A549 (cell line): Measurements from ENCODE around the gene CRK. TPM values are rescaled to one million over a fixed set of nuclear protein-coding genes. Genes with fewer than 3 reads are reported as not detected.
"Not testable (repeated sequence)": the region's sequence is repeated elsewhere in the genome, so short reads cannot be mapped to it uniquely, and the experiment has no call there.

Experiments used
- ATAC-seq, 2 experiments: fragments of 200-7000 bp in 1 of 2; fragments of >200 bp in 1 of 2; cut with Nextera tagmentation in 1 of 2; cut with Tn5 transposase in 1 of 2; 3 replicates each; pipeline versions ENCODE4 v1.8.0 to v1.9.1; 2018 to 2020; ENCODE audit warnings: mild to moderate bottlenecking in 1 of 2, moderate library complexity in 1 of 2
- CTCF ChIA-PET: fragments of 300-600 bp; sonication (Branson Sonifier 250); formaldehyde crosslinking; extraction: SDS; loops from one replicate; lab custom pipeline; 2021; ENCODE audit warnings: antibody characterized with exemption, inconsistent platforms; lab: Yijun Ruan, JAX
- POLR2A ChIA-PET: fragments of 350-600 bp; formaldehyde crosslinking; extraction: SDS; loops from one replicate; lab custom pipeline; 2021; ENCODE audit warnings: antibody characterized with exemption, inconsistent platforms; lab: Yijun Ruan, JAX
- DNase-seq, 2 experiments: peaks; one replicate each; pipeline versions ENCODE4 v3.0.0 to v3.0.0-alpha.2; 2011 to 2016; ENCODE audit warnings: low read depth in 1 of 2, low spot score in 1 of 2
- FAIRE-seq: peaks from 2 replicates; lab custom pipeline; 2011; peaks lifted over from hg19 to GRCh38; lab: Jason Lieb, UNC
- H3K27ac ChIP-seq, 2 experiments: fragments of >200 bp; sonication (Bioruptor Twin); formaldehyde crosslinking; 3 replicates each; pipeline ENCODE4 v1.5.1; 2016 to 2017
- H3K4me1 ChIP-seq: fragments of >200 bp; sonication (Bioruptor Twin); formaldehyde crosslinking; 3 replicates; pipeline ENCODE4 v1.6.1; 2016
- H3K4me2 ChIP-seq: fragments of >200 bp; sonication (Bioruptor Twin); formaldehyde crosslinking; 3 replicates; pipeline ENCODE4 v1.6.1; 2016
- H3K4me3 ChIP-seq: fragments of >200 bp; sonication (Bioruptor Twin); formaldehyde crosslinking; 3 replicates; pipeline ENCODE4 v1.5.1; 2016
- H3K9me3 ChIP-seq: fragments of >200 bp; sonication (Bioruptor Twin); formaldehyde crosslinking; 3 replicates; pipeline ENCODE4 v1.6.1; 2016
- BHLHE40 ChIP-seq: IDR thresholded peaks from 2 replicates; pipeline ENCODE4 v1.6.1; 2012; ENCODE audit warnings: low read depth, low read length, inconsistent platforms
- FOSB ChIP-seq: fragments of 250-450 bp; sonication (Bioruptor Pico); IDR thresholded peaks from 2 replicates; pipeline ENCODE4 v1.5.0; 2020; ENCODE audit warnings: mild to moderate bottlenecking, moderate library complexity
- FOSL2 ChIP-seq, 2 experiments: fragments of 450-650 bp in 1 of 2; fragments of >200 bp in 1 of 2; sonication (Bioruptor Twin) in 1 of 2; formaldehyde crosslinking; IDR thresholded peaks; 2 replicates each; pipeline versions ENCODE4 v1.5.0 to v1.6.1; 2016 to 2020; ENCODE audit warnings: mild to moderate bottlenecking in 1 of 2, moderate library complexity in 1 of 2
- HOXA7 ChIP-seq: fragments of 250-450 bp; sonication (Bioruptor Pico); IDR thresholded peaks from 2 replicates; pipeline ENCODE4 v1.5.0; 2020; ENCODE audit warnings: mild to moderate bottlenecking, moderate library complexity
- HOXB13 ChIP-seq: fragments of 250-450 bp; sonication (Bioruptor Pico); IDR thresholded peaks from 2 replicates; pipeline ENCODE4 v1.5.0; 2020; ENCODE audit warnings: low read depth, mild to moderate bottlenecking, moderate library complexity
- HOXB5 ChIP-seq: fragments of 250-450 bp; sonication (Bioruptor Pico); IDR thresholded peaks from 2 replicates; pipeline ENCODE4 v1.5.0; 2020; ENCODE audit warnings: mild to moderate bottlenecking, moderate library complexity
- JUNB ChIP-seq: fragments of >200 bp; sonication (Bioruptor Twin); formaldehyde crosslinking; IDR thresholded peaks from 2 replicates; pipeline ENCODE4 v1.6.1; 2016
- KDM1A ChIP-seq: fragments of 200-600 bp; sonication (generic); IDR thresholded peaks from 2 replicates; pipeline ENCODE4 v1.6.1; 2016; ENCODE audit warnings: low read depth, mild to moderate bottlenecking
- KDM5A ChIP-seq: fragments of 200-600 bp; sonication (generic); IDR thresholded peaks from 2 replicates; pipeline ENCODE4 v1.6.1; 2016; ENCODE audit warnings: antibody characterized with exemption, mild to moderate bottlenecking
- MAFK ChIP-seq: fragments of 450-650 bp; IDR thresholded peaks from 2 replicates; pipeline ENCODE4 v1.6.1; 2014; ENCODE audit not compliant: partially characterized antibody
- MAX ChIP-seq: IDR thresholded peaks from 2 replicates; pipeline ENCODE4 v1.6.1; 2012
- MAZ ChIP-seq: fragments of 150-350 bp; IDR thresholded peaks from 2 replicates; pipeline ENCODE4 v1.6.1; 2014; ENCODE audit warnings: antibody characterized with exemption, low read depth, low read length, borderline replicate concordance
- NFE2L2 ChIP-seq: fragments of 150-350 bp; conservative IDR thresholded peaks from 2 replicates; pipeline ENCODE4 v1.6.1; 2014; ENCODE audit warnings: low read length
- PBX3 ChIP-seq: IDR thresholded peaks from 2 replicates; pipeline ENCODE4 v1.6.1; 2012
- RARB ChIP-seq: fragments of 250-450 bp; sonication (Bioruptor Pico); IDR thresholded peaks from 2 replicates; pipeline ENCODE4 v1.8.0; 2021; ENCODE audit warnings: mild to moderate bottlenecking, moderate library complexity
- RCOR1 ChIP-seq: fragments of 150-350 bp; IDR thresholded peaks from 2 replicates; pipeline ENCODE4 v1.6.1; 2014; ENCODE audit warnings: antibody characterized with exemption, low read length, low read depth
- RNF2 ChIP-seq: fragments of 200-600 bp; sonication (generic); IDR thresholded peaks from 2 replicates; pipeline ENCODE4 v1.6.1; 2016; ENCODE audit warnings: low read depth, mild to moderate bottlenecking, antibody characterized with exemption, moderate library complexity, borderline replicate concordance
- SMC3 ChIP-seq: fragments of >200 bp; sonication (Bioruptor Twin); formaldehyde crosslinking; IDR thresholded peaks from 3 replicates; pipeline ENCODE4 v1.6.1; 2018; ENCODE audit warnings: inconsistent platforms
- TP53 ChIP-seq: fragments of 250-450 bp; sonication (Bioruptor Pico); IDR thresholded peaks from 2 replicates; pipeline ENCODE4 v1.5.0; 2021; ENCODE audit warnings: mild to moderate bottlenecking, moderate library complexity
- ZFP36 ChIP-seq: fragments of 450-650 bp; IDR thresholded peaks from 2 replicates; pipeline ENCODE4 v1.6.1; 2014; ENCODE audit warnings: borderline replicate concordance; ENCODE audit not compliant: partially characterized antibody
- WGBS: methylation state at CpG from one replicate; pipeline ENCODE4 v1.1.6; 2017; ENCODE audit errors: missing lambda C conversion rate; 5-methylcytosine and 5-hydroxymethylcytosine counted together
- polyA plus RNA-seq, 4 experiments: library from polyadenylated mRNA; depleted of rRNA in 3 of 4; stranded (reverse); fragments of >200 nt; fragmentation: RNase III in 1 of 4; extraction: RNeasy Plus Mini Kit Qiagen cat#74134 plus additional on column Dnase treatment in 1 of 4; gene quantifications; 2 replicates in 3 of 4; 3 replicates in 1 of 4; pipeline ENCODE4 v1.2.3, GENCODE V29; 2011 to 2017

Gene CRK
- polyA plus RNA-seq, 2 of the 4 experiments (the other 2 are of a cell fraction), result 76.5 to 124 TPM

- Histone ChIP-seq H3K4me1 (peaks cover 28% of the 10 kb centered on the region), H3K4me2 (peak overlapping the region; percentile 93), H3K9me3 (no peaks in the 10 kb centered on the region), H3K4me3 (peak overlapping the region; percentile 84), H3K27ac (peak overlapping the region; percentile 94 to 98)
- DNase-seq (peak in 1 of 2 experiments; percentile 37), FAIRE-seq (no peak), ATAC-seq (peak; percentile 53 to 62)
- CTCF ChIA-PET, result no interaction called here
- POLR2A ChIA-PET, result interaction anchor here (0.6 to 2.1 kb wide), 7 partner anchors 8 to 199 kb away, joined by 3 to 17 read pairs (median 6); partner anchors contain the start of genes CRK and INPP5K
- WGBS, result under 1% methylated on average over 35 of the region's 41 CpGs
- TF ChIP-seq RCOR1 (no peak), FOSB (CRISPR knock-in tag) (0 out of 2 replicates have a peak, but pooled peaks have one; percentile 39), MAZ (no peak), HOXB13 (no peak), MAX (0 out of 2 replicates have a peak, but pooled peaks have one; percentile 14), KDM5A (no peak), HOXB5 (CRISPR knock-in tag) (no peak), NFE2L2 (peak; percentile 46; the same call in 1 of the 2 replicates), FOSL2 (IDR thresholded peaks at IDR 0.05) (no peak), FOSL2 (CRISPR knock-in tag; IDR thresholded peaks at IDR 0.05) (no peak), KDM1A (no peak), JUNB (no peak), RARB (no peak), SMC3 (no peak), MAFK (peak; percentile 94), PBX3 (0 out of 2 replicates have a peak, but pooled peaks have one; percentile 23), HOXA7 (0 out of 2 replicates have a peak, but pooled peaks have one; percentile 53), ZFP36 (no peak), RNF2 (no peak), BHLHE40 (no peak)
Observed at GRCh38 chr17:1398931-1399678, 56.9 kb downstream of the CRK start.

GRCh38 chr17:1398028-1398427, 58.0 kb downstream of the CRK start:
- CTCF ChIA-PET, result interaction anchor here (1.6 to 3.2 kb wide), 3 partner anchors 26 to 232 kb away, joined by 5 to 24 read pairs (median 12); no protein-coding TSS in a partner anchor
- peak overlapping the region; percentile 93 for H3K4me2 ChIP-seq
- TF ChIP-seq RCOR1 (no peak), TP53 (0 out of 2 replicates have a peak, but pooled peaks have one; percentile 41)
- FAIRE-seq (no peak), DNase-seq (no peak), ATAC-seq (no peak)
- POLR2A ChIA-PET, result interaction anchor here (0.6 kb wide), 1 partner anchor 130 kb away, joined by 3 read pairs; no protein-coding TSS in a partner anchor
- H3K4me1 ChIP-seq, result peaks cover 39% of the 10 kb centered on the region
- peak overlapping the region; percentile 94 to 98; a peak in 5 of 6 replicates for H3K27ac ChIP-seq
- H3K4me3 ChIP-seq, result peak overlapping the region; percentile 84
- 39% methylated on average over 2 of the region's 2 CpGs for WGBS
- no peaks in the 10 kb centered on the region for H3K9me3 ChIP-seq

GRCh38 chr17:1395876-1396665, 60.0 kb downstream of the CRK start:
- not testable (repeated sequence) for DNase-seq, H3K4me2 ChIP-seq, H3K27ac ChIP-seq, H3K4me3 ChIP-seq, ATAC-seq, FAIRE-seq, H3K9me3 ChIP-seq
- WGBS, result 93% methylated on average over 26 of the region's 26 CpGs
- ChIA-PET CTCF (interaction anchor here (0.5 to 3.2 kb wide), 7 partner anchors 9 to 338 kb away, joined by 3 to 24 read pairs (median 5); no protein-coding TSS in a partner anchor), POLR2A (interaction anchor here (1.3 kb wide), 1 partner anchor 10 kb away, joined by 3 read pairs; no protein-coding TSS in a partner anchor)
- peaks cover 59% of the 10 kb centered on the region for H3K4me1 ChIP-seq
